ENCODE data around the gene NEDD4.

DNA sequence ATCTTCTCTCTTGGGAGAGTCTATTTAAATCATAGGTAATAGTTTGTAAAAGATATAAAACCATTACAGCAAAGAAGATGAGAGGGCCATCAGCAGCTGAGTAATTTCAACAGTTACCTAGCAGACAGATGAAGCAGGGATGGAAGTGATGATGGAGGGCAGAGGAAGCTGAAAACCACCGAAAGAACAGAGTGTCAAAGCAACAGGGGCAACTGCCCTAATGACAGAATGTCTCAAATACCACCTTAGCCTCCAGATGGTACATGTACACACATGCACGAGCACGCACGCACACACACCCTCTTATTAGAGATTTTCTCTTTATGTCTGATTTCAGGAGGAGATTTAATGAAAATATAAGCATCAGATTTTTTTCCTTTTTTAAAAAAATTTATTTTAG, 64.5 kb downstream of the NEDD4 start:
- TF ChIP-seq POLR2A (IDR thresholded peaks at IDR 0.05) (no peak), EP300 (IDR thresholded peaks at IDR 0.05) (no peak)
- TF ChIP-seq, protein P1, sequence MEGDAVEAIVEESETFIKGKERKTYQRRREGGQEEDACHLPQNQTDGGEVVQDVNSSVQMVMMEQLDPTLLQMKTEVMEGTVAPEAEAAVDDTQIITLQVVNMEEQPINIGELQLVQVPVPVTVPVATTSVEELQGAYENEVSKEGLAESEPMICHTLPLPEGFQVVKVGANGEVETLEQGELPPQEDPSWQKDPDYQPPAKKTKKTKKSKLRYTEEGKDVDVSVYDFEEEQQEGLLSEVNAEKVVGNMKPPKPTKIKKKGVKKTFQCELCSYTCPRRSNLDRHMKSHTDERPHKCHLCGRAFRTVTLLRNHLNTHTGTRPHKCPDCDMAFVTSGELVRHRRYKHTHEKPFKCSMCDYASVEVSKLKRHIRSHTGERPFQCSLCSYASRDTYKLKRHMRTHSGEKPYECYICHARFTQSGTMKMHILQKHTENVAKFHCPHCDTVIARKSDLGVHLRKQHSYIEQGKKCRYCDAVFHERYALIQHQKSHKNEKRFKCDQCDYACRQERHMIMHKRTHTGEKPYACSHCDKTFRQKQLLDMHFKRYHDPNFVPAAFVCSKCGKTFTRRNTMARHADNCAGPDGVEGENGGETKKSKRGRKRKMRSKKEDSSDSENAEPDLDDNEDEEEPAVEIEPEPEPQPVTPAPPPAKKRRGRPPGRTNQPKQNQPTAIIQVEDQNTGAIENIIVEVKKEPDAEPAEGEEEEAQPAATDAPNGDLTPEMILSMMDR (IDR thresholded peaks at IDR 0.05) = no peak
